ENCODE results near the gene ACSS1.

The ACSS1 gene

GRCh38 chr20:25059866-25060465 lies 2.0 kb upstream of the ACSS1 start:
- no peak for TF ChIP-seq CTCF (IDR thresholded peaks at IDR 0.05; ENCODE audit: insufficient read depth, low read depth, low read length, missing control alignments)
- no peak for DNase-seq (ENCODE audit: low read depth)
- no peak overlapping the region for H3K4me3 ChIP-seq (ENCODE audit: low read depth, low read length)

- peak; percentile 35 for DNase-seq (ENCODE audit: low read depth)
- no peak for TF ChIP-seq CTCF (IDR thresholded peaks at IDR 0.05; ENCODE audit: insufficient read depth, low read depth, low read length, missing control alignments)
- H3K4me3 ChIP-seq (ENCODE audit: low read depth, low read length), result peak overlapping the region; percentile 83
Observed at GRCh38 chr20:25058847-25059810, 1.2 kb upstream of the ACSS1 start.

GRCh38 chr20:25057234-25058050 lies 497 bp downstream of the ACSS1 start:
- peak; percentile 77 for DNase-seq (ENCODE audit: low read depth)
- no peak for TF ChIP-seq CTCF (IDR thresholded peaks at IDR 0.05; ENCODE audit: insufficient read depth, low read depth, low read length, missing control alignments)
- peak overlapping the region; percentile 83 for H3K4me3 ChIP-seq (ENCODE audit: low read depth, low read length)

DNA sequence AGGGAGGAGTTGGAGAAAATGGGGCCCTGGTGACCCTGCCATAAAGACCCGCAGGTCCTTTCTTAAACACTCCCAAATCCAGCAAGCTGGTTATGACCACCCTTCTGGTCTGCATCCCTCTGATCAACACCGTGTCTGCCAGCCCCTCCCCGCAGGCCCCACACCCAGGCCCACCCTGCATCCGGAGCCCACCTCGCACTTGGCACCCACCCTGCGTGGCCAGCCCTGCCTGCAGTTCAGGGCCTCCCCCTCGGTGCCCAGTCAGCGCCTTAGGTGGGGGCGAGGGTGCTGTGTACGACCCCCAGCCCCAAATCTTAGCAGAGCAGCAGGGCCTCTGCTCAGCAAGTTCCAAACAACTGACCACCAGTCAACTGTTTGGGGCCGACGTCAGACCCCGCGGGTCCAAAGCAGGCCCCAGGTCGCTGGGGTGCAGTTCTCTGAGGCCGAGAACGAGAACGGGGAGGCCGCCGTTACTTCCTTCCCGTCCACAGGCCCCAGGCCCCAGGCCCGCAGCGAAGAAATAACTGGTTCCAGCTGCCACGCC lies 1.2 kb downstream of the ACSS1 start:
- H3K4me3 ChIP-seq (ENCODE audit: low read depth, low read length), result peak overlapping the region; percentile 83
- DNase-seq (ENCODE audit: low read depth), result no peak
- TF ChIP-seq CTCF (IDR thresholded peaks at IDR 0.05; ENCODE audit: insufficient read depth, low read depth, low read length, missing control alignments), result no peak

GRCh38 chr20:25055711-25056495 lies 2.0 kb downstream of the ACSS1 start:
- peak overlapping the region; percentile 83; the same call in 1 of the 2 replicates for H3K4me3 ChIP-seq (ENCODE audit: low read depth, low read length)
- TF ChIP-seq CTCF (IDR thresholded peaks at IDR 0.05; ENCODE audit: insufficient read depth, low read depth, low read length, missing control alignments), result no peak
- DNase-seq (ENCODE audit: low read depth), result no peak

All from GM12865 (cell line).